ENCODE measurements around the gene ATXN2. TPM values are rescaled to one million over a fixed set of nuclear protein-coding genes. Genes with fewer than 3 reads are reported as not detected.
"Not testable (repeated sequence)": the region's sequence is repeated elsewhere in the genome, so short reads cannot be mapped to it uniquely, and the experiment has no call there.

ATXN2 gene
- total RNA-seq, 1 donor from 2014 or later = 14.2 TPM

DNA sequence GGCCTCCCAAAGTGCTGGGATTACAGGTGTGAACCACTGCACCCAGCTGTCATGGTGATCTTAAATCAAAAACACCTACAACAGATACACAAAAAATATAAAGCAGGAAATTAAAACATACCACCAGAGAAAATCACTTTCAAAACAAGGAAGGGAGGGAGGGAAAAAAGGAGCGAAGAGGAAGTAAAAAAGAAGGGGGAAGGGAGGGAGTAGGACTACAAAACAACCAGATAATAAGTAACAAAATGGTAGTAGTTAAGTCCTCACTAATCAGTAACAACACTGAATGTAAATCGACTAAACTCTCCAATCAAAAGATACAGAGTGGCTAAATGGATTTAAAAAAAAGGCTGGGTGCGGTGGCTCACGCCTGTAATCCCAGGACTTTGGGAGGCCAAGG, 104.4 kb downstream of the ATXN2 start:
- DNase-seq (ENCODE audit: low read depth) = peak; percentile 13
- H3K4me3 ChIP-seq (ENCODE audit: low read depth, low read length) = no peak overlapping the region
- TF ChIP-seq, protein P1, sequence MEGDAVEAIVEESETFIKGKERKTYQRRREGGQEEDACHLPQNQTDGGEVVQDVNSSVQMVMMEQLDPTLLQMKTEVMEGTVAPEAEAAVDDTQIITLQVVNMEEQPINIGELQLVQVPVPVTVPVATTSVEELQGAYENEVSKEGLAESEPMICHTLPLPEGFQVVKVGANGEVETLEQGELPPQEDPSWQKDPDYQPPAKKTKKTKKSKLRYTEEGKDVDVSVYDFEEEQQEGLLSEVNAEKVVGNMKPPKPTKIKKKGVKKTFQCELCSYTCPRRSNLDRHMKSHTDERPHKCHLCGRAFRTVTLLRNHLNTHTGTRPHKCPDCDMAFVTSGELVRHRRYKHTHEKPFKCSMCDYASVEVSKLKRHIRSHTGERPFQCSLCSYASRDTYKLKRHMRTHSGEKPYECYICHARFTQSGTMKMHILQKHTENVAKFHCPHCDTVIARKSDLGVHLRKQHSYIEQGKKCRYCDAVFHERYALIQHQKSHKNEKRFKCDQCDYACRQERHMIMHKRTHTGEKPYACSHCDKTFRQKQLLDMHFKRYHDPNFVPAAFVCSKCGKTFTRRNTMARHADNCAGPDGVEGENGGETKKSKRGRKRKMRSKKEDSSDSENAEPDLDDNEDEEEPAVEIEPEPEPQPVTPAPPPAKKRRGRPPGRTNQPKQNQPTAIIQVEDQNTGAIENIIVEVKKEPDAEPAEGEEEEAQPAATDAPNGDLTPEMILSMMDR (conservative IDR thresholded peaks at IDR 0.05; ENCODE audit: low read depth, low read length) = no peak

DNA sequence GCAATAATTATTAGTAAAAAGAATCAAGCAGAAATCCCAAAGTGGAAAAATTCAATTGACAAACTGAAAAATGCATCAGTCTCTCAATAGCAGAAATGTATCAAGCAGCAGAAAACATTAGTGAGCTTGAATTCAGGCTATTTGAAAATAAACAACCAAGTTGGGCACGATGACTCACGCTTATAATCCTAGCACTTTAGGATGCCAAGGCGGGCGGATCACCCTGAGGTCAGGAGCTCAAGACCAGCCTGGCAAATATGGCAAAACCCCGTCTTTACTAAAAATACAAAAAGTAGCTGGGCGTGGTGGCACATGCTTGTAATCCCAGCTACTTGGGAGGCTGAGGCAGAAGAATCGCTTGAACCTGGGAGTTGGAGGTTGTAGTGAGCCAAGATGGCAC, 106.1 kb downstream of the ATXN2 start:
- H3K4me3 ChIP-seq (ENCODE audit: low read depth, low read length) = not testable (repeated sequence)
- DNase-seq (ENCODE audit: low read depth) = peak; percentile 29

DNA sequence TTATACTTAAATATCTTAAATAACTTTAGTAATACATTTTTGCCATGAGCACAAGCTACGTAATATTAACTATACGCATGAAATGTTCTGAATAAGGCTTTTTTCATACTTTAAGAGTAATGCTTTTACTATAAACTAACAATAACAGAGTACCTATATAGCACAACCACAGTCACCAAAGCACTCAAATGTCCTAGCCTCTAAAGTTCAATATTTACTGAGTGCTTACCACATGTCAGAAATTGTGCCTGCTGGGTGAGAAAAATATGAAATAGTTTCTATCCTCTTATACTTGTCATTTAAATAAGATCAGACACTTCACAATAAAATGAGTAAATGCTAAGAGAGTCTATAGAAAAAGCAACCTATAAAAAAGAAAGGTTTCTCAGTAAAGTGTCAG, 110.3 kb downstream of the ATXN2 start:
- no peak for DNase-seq (ENCODE audit: low read depth)
- H3K4me3 ChIP-seq (ENCODE audit: low read depth, low read length) = no peak overlapping the region
- TF ChIP-seq, protein P1 (conservative IDR thresholded peaks at IDR 0.05; ENCODE audit: low read depth, low read length) = no peak

DNA sequence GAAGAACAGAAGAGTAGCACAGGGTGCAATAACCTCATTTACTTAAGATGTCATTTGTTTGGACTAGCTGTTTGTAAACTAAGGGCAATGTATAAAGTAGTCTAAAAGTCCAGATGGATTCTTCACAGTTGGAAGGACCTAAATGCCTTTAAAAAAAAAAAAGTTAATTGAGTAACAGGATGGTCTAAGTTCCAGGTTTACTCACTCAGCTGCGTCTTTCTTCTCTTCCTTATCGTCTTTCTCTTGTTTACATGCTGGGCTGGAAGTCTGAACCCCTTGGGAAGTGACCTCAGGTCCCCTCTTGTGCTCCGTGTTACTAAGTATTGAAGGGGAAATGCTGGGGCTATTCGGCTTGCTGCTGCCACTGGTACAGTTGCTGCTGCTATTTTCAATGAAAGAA, 110.8 kb downstream of the ATXN2 start:
- peak; percentile 7 for DNase-seq (ENCODE audit: low read depth)
- H3K4me3 ChIP-seq (ENCODE audit: low read depth, low read length) = no peak overlapping the region
- TF ChIP-seq, protein P1 (conservative IDR thresholded peaks at IDR 0.05; ENCODE audit: low read depth, low read length) = no peak

DNA sequence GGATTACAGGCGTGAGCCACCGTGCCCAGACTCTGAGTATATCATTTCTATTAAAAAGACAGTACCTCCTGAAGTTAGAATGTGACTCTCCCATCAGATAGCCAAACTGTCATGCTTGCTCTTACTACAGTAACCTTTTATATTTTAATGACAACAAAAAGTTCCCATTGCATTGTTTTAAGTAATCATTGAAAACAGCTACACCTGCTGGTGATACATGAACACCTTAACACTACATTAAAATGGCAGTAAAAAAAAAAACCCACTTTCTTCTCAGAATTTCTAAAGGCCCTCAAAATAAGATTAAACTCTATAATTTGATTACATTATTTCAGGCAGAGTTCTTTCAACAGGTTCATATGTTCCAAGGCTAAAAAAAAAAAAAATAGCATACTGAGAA, 116.7 kb downstream of the ATXN2 start:
- TF ChIP-seq, protein P1 (conservative IDR thresholded peaks at IDR 0.05; ENCODE audit: low read depth, low read length) = peak; percentile 43
- H3K4me3 ChIP-seq (ENCODE audit: low read depth, low read length) = no peak overlapping the region
- DNase-seq (ENCODE audit: low read depth) = no peak

DNA sequence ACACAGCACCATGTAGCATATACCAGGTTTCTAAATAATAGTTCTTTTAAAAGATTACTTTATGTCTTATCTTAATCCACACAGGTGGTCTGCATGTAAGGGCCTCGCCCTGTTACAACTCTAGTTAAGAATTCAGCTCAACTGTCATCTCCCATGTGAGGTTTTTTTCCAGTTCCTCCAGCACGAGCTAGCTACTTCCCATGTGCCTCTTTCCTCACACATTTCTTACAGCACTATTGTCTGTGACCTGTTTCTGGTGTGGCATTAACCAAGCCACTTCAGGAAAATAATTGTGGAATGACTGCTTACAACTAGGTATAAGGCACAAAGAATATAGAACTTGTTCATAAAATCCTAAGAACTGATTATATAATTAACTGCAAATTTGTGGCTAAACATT, 127.9 kb downstream of the ATXN2 start:
- no peak for DNase-seq (ENCODE audit: low read depth)
- no peak overlapping the region for H3K4me3 ChIP-seq (ENCODE audit: low read depth, low read length)
- TF ChIP-seq, protein P1 (conservative IDR thresholded peaks at IDR 0.05; ENCODE audit: low read depth, low read length) = no peak

DNA sequence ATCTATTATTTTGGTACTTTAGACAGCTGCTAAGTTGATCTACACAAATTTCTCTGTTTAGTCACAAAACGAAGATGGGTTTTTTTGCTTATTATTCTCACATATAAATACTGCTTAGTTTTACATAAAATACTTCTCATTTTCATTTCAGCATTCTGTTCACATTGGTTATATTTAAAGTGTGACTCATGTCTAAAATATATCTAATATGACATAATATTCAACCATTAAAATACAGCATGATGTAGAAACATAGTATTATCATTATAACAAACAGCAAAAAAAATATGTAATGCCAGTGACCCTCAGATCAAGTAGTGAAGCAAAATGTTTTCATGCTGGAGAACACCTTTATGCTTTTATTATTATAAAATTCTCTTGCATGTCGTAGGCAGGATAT, 129.7 kb downstream of the ATXN2 start:
- no peak overlapping the region for H3K4me3 ChIP-seq (ENCODE audit: low read depth, low read length)
- DNase-seq (ENCODE audit: low read depth) = no peak
- TF ChIP-seq, protein P1 (conservative IDR thresholded peaks at IDR 0.05; ENCODE audit: low read depth, low read length) = no peak

DNA sequence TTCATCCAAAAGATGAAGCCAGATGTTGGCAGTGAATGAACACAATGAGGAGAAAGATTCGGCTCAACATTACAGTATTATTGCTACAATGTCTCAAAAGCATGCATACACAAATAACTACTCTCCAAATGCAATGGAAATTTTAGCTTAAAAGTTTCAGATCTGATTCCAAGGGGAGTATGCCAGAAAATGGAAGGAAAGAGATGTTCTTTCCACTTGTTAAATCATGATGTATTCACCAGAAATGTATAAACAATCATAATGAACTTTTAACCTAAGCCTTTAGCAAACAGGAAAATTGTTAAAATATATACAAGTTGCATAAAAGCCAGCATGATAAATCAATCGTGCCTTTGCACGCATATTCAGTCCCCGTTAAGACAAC, 131.3 kb downstream of the ATXN2 start:
- DNase-seq (ENCODE audit: low read depth) = no peak
- TF ChIP-seq, protein P1 (conservative IDR thresholded peaks at IDR 0.05; ENCODE audit: low read depth, low read length) = no peak
- H3K4me3 ChIP-seq (ENCODE audit: low read depth, low read length) = no peak overlapping the region

Measured in epithelial cell of proximal tubule (primary cell).